Activated T-helper 1 cell treated with anti-CD3 and anti-CD28 coated beads, Interleukin-12 subunit alpha, Interleukin-12 subunit beta, Interleukin-2, Interleukin-4 antibody, amounts not matched to agents 30 ng/mL and 10 ng/mL and 1 ng/mL, durations not matched to agents 14 hours and 24 hours and 36 hours (primary cell): Measurements from ENCODE around the gene DLL4. TPM values are rescaled to one million over a fixed set of nuclear protein-coding genes. Genes with fewer than 3 reads are reported as not detected.

Experiments
- DNase-seq: peaks from one replicate; pipeline ENCODE4 v3.0.0; 2021; ENCODE audit warnings: low spot score
- H3K27ac Mint-ChIP-seq: one replicate; pipeline ENCODE4 v1.8.0; 2021; ENCODE audit warnings: mild to moderate bottlenecking, mixed read lengths
- H3K27me3 Mint-ChIP-seq: one replicate; pipeline ENCODE4 v1.8.0; 2022; ENCODE audit warnings: mild to moderate bottlenecking, moderate library complexity, mixed read lengths; ENCODE audit not compliant: insufficient read depth
- H3K36me3 Mint-ChIP-seq: one replicate; pipeline ENCODE4 v1.8.0; 2021; ENCODE audit warnings: low read depth, mixed read lengths
- H3K4me1 Mint-ChIP-seq: one replicate; pipeline ENCODE4 v1.8.0; 2021; ENCODE audit warnings: low read depth, mixed read lengths
- H3K4me3 Mint-ChIP-seq: one replicate; pipeline ENCODE4 v1.8.0; 2021; ENCODE audit warnings: mild to moderate bottlenecking, moderate library complexity, mixed read lengths
- H3K9me3 Mint-ChIP-seq: one replicate; pipeline ENCODE4 v1.8.0; 2021; ENCODE audit warnings: mixed read lengths
- intact Hi-C: fragments of 100-400 bp; cut with micrococcal nuclease; formaldehyde crosslinking; loops from one replicate; pipeline ENCODE4 v1.15.1; 2024
- total RNA-seq: library from RNA; stranded (reverse); gene quantifications from 2 replicates; pipeline ENCODE4 v1.2.3, GENCODE V29; 2022

Gene DLL4
- 0.29 and 0.36 TPM in 2 replicates for total RNA-seq

GRCh38 chr15:40928821-40929659 is at the start of gene DLL4:
Gene DLL4 (plus strand): TSS chr15:40929340. CDS start chr15:40929669, 329 bp downstream.
- H3K4me1 Mint-ChIP-seq: peaks cover 45% of the 10 kb centered on the region

GRCh38 chr15:40879609-40880008 is 49.5 kb upstream of the DLL4 start:
- H3K4me3 Mint-ChIP-seq: no peak overlapping the region
- intact Hi-C loops: loop anchor here (1.0 to 2.0 kb wide), 3 partner anchors 8 to 21 kb away; partner anchors contain the start of gene VPS18
- no peaks in the 10 kb centered on the region for H3K27me3 Mint-ChIP-seq
- H3K36me3 Mint-ChIP-seq: no peaks in the 10 kb centered on the region
- no peak for DNase-seq
- no peaks in the 10 kb centered on the region for H3K9me3 Mint-ChIP-seq
- peak overlapping the region; percentile 40 for H3K27ac Mint-ChIP-seq
- peaks cover 21% of the 10 kb centered on the region for H3K4me1 Mint-ChIP-seq

More at GRCh38 chr15:40928821-40929659, at the start of gene DLL4:
- peaks cover 66% of the 10 kb centered on the region for H3K27me3 Mint-ChIP-seq
- DNase-seq: no peak
- peak within 1 kb of the TSS; percentile 74 for H3K4me3 Mint-ChIP-seq
- H3K27ac Mint-ChIP-seq: peak within 1 kb of the TSS; percentile 65
- intact Hi-C loops: loop anchor here (1.0 to 10.0 kb wide), 2 partner anchors 12 to 566 kb away; partner anchors contain the start of gene ITPKA
- H3K36me3 Mint-ChIP-seq: no peaks in the 10 kb centered on the region
- no peaks in the 10 kb centered on the region for H3K9me3 Mint-ChIP-seq

GRCh38 chr15:40881351-40881750 is 47.8 kb upstream of the DLL4 start:
- Mint-ChIP-seq H3K9me3 (no peaks in the 10 kb centered on the region), H3K36me3 (peaks cover 1% of the 10 kb centered on the region), H3K4me1 (peaks cover 31% of the 10 kb centered on the region), H3K27ac (no peak overlapping the region), H3K4me3 (no peak overlapping the region), H3K27me3 (no peaks in the 10 kb centered on the region)
- no peak for DNase-seq
- intact Hi-C loops: no loop called here

- Mint-ChIP-seq H3K9me3 (no peaks in the 10 kb centered on the region), H3K27me3 (peaks cover 2% of the 10 kb centered on the region), H3K4me3 (no peak overlapping the region), H3K36me3 (peaks cover 4% of the 10 kb centered on the region), H3K4me1 (peaks cover 21% of the 10 kb centered on the region), H3K27ac (no peak overlapping the region)
- intact Hi-C loops: no loop called here
- no peak for DNase-seq
These were observed 42.6 kb upstream of the DLL4 start for GRCh38 chr15:40886586-40886985.

GRCh38 chr15:40889112-40889511 is 40.0 kb upstream of the DLL4 start:
- DNase-seq: no peak
- intact Hi-C loops: no loop called here
- H3K36me3 Mint-ChIP-seq: peaks cover 4% of the 10 kb centered on the region
- H3K9me3 Mint-ChIP-seq: no peaks in the 10 kb centered on the region
- H3K4me3 Mint-ChIP-seq: no peak overlapping the region
- peaks cover 43% of the 10 kb centered on the region for H3K4me1 Mint-ChIP-seq
- no peak overlapping the region for H3K27ac Mint-ChIP-seq
- H3K27me3 Mint-ChIP-seq: peaks cover 4% of the 10 kb centered on the region

GRCh38 chr15:40891138-40891537 is 38.0 kb upstream of the DLL4 start:
- H3K9me3 Mint-ChIP-seq: no peaks in the 10 kb centered on the region
- H3K4me1 Mint-ChIP-seq: peaks cover 44% of the 10 kb centered on the region
- peaks cover 9% of the 10 kb centered on the region for H3K36me3 Mint-ChIP-seq
- no peak for DNase-seq
- no peak overlapping the region for H3K4me3 Mint-ChIP-seq
- H3K27ac Mint-ChIP-seq: no peak overlapping the region
- H3K27me3 Mint-ChIP-seq: peaks cover 4% of the 10 kb centered on the region
- intact Hi-C loops: loop anchor here (5.0 kb wide), 3 partner anchors 49 to 324 kb away; partner anchors contain the start of genes CCDC32, KNL1, RPUSD2 and SPINT1

GRCh38 chr15:40891810-40892446 is 37.2 kb upstream of the DLL4 start:
- Mint-ChIP-seq H3K36me3 (peaks cover 6% of the 10 kb centered on the region), H3K27me3 (peaks cover 4% of the 10 kb centered on the region), H3K4me1 (peaks cover 38% of the 10 kb centered on the region), H3K27ac (no peak overlapping the region), H3K9me3 (no peaks in the 10 kb centered on the region), H3K4me3 (peak overlapping the region; percentile 31)
- intact Hi-C loops: loop anchor here (5.0 kb wide), 3 partner anchors 50 to 325 kb away; partner anchors contain the start of genes CCDC32, KNL1, RPUSD2 and SPINT1
- no peak for DNase-seq

GRCh38 chr15:40892447-40893012 is 36.6 kb upstream of the DLL4 start:
- Mint-ChIP-seq H3K27me3 (peaks cover 4% of the 10 kb centered on the region), H3K27ac (no peak overlapping the region), H3K9me3 (no peaks in the 10 kb centered on the region), H3K4me1 (peaks cover 38% of the 10 kb centered on the region), H3K36me3 (peaks cover 7% of the 10 kb centered on the region), H3K4me3 (peak overlapping the region; percentile 51)
- intact Hi-C loops: loop anchor here (5.0 kb wide), 3 partner anchors 50 to 325 kb away; partner anchors contain the start of genes CCDC32, KNL1, RPUSD2 and SPINT1
- no peak for DNase-seq

- DNase-seq: no peak
- peaks cover 4% of the 10 kb centered on the region for H3K27me3 Mint-ChIP-seq
- H3K9me3 Mint-ChIP-seq: no peaks in the 10 kb centered on the region
- peaks cover 10% of the 10 kb centered on the region for H3K36me3 Mint-ChIP-seq
- H3K4me1 Mint-ChIP-seq: peaks cover 38% of the 10 kb centered on the region
- H3K4me3 Mint-ChIP-seq: peak overlapping the region; percentile 97
- intact Hi-C loops: loop anchor here (5.0 kb wide), 3 partner anchors 51 to 326 kb away; partner anchors contain the start of genes CCDC32, KNL1, RPUSD2 and SPINT1
- H3K27ac Mint-ChIP-seq: peak overlapping the region; percentile 92
These were observed 36.0 kb upstream of the DLL4 start for GRCh38 chr15:40893019-40893670.

- H3K4me3 Mint-ChIP-seq: peak within 1 kb of the TSS; percentile 97
- DNase-seq: peak; percentile 98
- intact Hi-C loops: loop anchor here (1.0 to 5.0 kb wide), 14 partner anchors 10 to 337 kb away; partner anchors contain the start of genes CCDC32, CHP1, DNAJC17 and EXD1
- H3K4me1 Mint-ChIP-seq: peaks cover 38% of the 10 kb centered on the region
- H3K9me3 Mint-ChIP-seq: no peaks in the 10 kb centered on the region
- peaks cover 10% of the 10 kb centered on the region for H3K36me3 Mint-ChIP-seq
- H3K27me3 Mint-ChIP-seq: peaks cover 4% of the 10 kb centered on the region
- H3K27ac Mint-ChIP-seq: peak within 1 kb of the TSS; percentile 92
These were observed 35.1 kb upstream of the DLL4 start, which contains the start of gene VPS18 for GRCh38 chr15:40893733-40894680. Gene VPS18 (plus strand): TSS chr15:40894450. CDS start chr15:40894769, 319 bp downstream.

- peak overlapping the region; percentile 97 for H3K4me3 Mint-ChIP-seq
- H3K36me3 Mint-ChIP-seq: peaks cover 10% of the 10 kb centered on the region
- H3K27me3 Mint-ChIP-seq: peaks cover 4% of the 10 kb centered on the region
- intact Hi-C loops: loop anchor here (1.0 to 5.0 kb wide), 14 partner anchors 9 to 336 kb away; partner anchors contain the start of genes CCDC32, CHP1, DNAJC17 and EXD1
- peaks cover 38% of the 10 kb centered on the region for H3K4me1 Mint-ChIP-seq
- no peaks in the 10 kb centered on the region for H3K9me3 Mint-ChIP-seq
- H3K27ac Mint-ChIP-seq: peak overlapping the region; percentile 92
- peak; percentile 60 for DNase-seq
These were observed 34.3 kb upstream of the DLL4 start for GRCh38 chr15:40894681-40895448.
